HG02970 (cell line): ENCODE data around the gene FES.
A peak's percentile ranks its signal among the peaks of the same experiment; 100 is the strongest.
"Not testable (repeated sequence)": the region's sequence is repeated elsewhere in the genome, so short reads cannot be mapped to it uniquely, and the experiment has no call there.

ENCODE experiments used
- ATAC-seq: cut with Tn5 transposase; IDR thresholded peaks from one replicate; pipeline ENCODE4 v1.9.1; 2021; ENCODE audit warnings: mild to moderate bottlenecking, moderate library complexity, moderate number of reproducible peaks; ENCODE audit not compliant: unreplicated experiment, low FRiP score

Gene FES

DNA sequence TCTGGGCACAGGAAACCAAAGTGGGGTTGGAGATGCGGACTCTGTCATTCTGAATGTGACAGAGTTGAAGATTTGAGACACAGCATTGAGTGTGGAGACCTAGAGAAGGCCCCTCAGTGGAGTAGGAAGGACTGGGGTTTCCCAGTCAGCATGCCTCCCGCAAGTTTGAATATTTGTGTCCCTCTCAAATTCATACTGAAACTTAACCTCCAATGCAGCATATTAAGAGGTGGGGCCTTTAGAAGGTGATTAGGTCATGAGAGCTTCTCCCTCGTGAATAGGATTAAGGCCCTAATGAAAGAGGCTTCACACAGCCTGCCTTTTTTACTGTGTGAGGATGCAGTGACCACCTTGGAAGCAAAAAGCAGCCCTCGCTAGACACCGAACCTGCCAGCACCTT lies 40.1 kb downstream of the FES start:
- ATAC-seq, result no peak

DNA sequence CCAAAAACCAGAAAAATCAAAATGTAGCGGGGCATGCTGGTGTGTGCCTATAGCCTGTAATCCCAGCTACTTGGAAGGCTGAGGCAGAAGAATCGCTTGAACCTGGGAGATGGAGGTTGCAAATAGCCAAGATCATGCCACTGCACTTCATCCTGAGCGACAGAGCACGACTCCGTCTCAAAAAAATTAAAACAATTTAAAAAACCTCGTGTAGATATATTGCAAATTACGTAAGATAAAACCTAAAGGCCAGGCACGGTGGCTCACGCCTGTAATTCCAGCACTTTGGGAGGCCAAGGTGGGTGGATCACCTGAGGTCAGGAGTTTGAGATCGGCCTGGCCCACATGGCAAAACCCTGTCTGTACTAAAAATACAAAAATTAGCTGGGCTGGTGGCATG lies 42.5 kb downstream of the FES start:
- not testable (repeated sequence) for ATAC-seq

DNA sequence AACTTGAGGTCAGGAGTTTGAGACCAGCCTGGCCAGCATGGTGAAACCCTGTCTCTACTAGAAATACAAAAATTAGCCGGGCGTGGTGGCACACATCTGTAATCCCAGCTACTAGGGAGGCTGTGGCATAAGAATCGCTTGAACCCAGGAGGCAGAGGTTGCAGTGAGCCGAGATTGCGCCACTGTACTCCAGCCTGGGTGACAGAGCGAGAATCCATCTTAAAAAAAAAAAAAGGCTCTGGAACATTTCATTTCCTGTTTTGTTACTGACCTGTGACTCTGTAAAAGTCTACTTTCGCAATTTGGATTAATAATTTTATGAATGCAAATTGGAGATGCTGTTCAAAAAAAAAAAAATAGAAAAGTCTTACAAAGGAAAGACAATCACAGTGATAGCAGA lies 43.8 kb downstream of the FES start:
- ATAC-seq, result not testable (repeated sequence)

DNA sequence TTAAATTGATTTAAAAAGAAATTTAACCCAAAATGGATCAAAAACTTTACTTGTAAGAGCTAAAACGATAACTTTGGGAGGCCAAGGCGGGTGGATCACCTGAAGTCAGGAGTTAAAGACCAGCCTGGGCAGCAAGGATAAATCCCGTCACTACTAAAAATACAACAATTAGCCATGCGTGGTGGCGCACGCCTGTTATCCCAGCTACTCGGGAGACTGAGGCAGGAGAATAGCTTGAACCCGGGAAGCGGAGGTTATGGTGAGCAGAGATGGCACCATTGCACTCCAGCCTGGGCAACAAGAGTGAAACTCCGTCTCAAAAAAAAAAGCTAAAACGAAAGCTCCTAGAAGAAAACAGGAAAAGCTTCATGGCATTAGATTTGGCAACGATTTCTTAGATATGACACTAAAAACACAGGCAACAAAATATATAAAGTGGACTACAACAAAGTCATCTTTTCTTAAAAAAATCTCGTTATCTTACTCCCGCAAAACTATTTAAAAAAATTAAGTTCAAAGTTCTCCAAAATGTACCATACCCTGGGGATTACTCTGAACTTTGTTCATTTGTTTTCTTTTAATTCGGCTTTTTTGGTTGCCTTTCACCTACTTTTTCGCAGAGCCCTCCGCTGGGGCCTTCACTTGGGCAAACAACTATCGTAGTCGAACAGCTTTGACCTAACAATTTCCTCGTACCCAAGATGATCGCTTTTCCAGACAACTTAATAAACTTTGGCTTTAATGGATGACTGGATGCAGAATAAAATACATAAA lies 45.1 kb downstream of the FES start:
- ATAC-seq, result no peak

DNA sequence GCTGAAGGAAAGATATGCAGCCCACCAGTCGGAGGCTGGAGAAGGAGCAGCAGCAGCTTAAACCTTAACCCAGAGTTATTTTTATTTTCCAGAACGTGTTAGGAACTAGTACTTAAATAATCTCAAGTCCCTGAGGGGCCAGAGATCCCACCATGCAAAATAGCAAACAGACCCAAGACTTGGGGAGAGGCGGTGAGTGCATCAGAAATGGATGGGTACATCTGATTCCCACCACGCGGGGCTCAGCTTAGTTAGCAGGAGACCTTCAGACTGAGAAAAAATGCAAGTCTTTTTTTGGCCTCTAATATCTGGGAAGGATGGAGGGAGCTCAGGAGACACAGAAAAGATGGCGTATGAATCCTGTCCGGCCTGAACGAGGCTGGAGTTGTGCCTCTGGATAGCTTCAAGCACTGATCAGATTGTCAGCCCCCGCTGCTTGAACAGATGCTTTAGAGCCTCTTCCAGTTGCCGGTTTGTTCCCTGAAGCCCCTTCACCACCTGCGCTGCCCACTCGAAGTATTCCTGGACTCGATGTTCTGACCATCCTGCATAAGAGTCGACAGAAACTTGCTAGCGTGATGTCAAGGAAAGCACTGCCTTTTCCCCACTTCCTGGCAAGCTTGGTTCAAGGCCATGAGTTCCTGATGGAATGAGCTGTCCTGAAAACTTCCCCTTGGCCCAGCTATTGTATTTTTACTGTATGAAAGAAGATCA lies 46.7 kb downstream of the FES start:
- ATAC-seq, result no peak

DNA sequence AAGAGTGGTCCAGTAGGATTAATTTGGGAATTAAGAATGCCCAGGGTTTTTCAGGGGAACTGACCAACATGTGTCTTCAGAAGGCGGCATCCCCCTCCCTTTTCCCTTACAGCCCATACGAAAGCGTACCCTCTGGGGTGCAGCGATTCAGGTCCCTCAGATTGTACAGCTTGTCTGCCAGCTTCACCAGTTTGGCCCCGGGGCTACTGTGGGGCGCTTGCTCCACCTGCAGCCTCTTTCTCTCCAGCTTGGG lies 47.2 kb downstream of the FES start:
- no peak for ATAC-seq

DNA sequence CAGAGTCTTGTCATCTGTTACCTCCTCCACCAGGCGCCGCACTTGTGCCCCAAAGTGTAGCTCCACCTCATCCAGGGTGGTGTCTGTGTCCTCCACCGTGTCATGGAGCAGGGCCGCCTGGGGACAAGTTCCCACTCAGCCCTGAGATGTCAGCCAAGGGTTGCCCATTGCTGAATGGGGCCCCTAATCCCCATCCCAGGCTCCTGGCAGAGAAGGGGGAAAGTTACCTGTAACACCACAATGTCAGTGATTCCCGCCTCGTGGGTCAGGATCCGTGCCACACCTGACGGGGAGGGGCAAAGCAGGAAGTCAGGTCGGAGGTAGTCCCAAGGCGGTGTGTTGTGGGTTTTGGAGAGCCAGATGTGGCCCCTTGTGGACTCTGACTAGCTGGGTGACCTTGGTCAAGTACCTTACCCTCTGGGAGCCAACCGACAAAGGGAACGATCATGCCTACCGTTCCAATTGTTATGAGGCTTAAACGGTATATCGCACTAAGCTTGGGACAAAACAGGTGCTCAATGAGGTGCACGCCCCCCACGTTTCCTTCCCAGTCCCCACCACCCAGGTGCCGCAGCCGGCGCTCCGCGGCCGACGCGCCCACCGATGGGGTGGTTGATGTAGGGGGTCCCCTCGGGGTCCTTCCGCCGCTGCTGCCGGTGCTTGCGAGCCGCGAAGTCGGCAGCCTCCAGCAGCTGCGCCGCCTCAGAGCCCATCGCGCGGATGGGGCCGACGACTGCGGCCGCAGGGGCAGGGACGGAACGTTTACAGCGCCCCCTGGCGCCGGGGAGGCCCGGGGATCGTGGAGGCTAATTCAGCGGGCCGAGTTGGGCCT lies 47.7 kb downstream of the FES start, which contains the start of gene HDDC3:
HDDC3 (minus strand) TSS at position 722 of the 832 bp plus-strand sequence; CDS start at position 713, 9 bp downstream.
- ATAC-seq, result peak; percentile 36

DNA sequence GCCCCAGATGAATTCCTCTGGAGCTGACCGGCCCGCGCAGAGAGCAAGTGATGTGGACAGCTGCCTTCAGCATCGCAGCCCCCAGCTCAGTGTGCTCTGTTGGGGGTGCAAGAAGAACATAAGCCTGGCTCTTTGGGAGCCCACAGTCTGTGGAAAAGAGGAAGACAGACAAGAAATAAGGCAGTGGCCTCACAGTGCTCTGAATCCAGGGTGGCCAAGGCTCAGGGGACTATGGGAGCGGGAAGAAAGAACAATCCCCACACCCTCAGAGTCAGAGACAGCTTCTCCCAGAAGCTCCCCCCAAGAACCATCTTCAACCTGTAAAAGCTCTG lies 48.3 kb downstream of the FES start:
- no peak for ATAC-seq

DNA sequence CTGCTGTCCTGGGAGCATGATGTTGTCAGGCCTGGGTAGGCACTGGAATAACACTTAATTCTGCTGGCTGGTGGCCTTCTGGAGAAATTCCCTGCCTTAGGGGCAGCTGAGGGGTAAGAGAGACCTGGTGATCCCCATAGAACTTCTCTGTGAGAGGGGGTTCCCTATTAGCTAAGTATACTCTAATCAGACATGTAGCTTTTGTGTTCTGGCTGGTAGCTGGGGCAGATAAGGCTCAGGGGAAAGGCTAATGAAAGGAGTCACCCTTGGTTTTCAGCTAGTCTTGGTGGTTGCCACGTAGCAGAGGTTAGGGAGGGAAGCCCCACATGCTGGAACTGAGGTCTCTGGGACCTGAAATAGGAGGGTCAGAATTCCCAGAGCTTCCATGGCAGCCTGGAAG lies 49.0 kb downstream of the FES start:
- ATAC-seq, result no peak

DNA sequence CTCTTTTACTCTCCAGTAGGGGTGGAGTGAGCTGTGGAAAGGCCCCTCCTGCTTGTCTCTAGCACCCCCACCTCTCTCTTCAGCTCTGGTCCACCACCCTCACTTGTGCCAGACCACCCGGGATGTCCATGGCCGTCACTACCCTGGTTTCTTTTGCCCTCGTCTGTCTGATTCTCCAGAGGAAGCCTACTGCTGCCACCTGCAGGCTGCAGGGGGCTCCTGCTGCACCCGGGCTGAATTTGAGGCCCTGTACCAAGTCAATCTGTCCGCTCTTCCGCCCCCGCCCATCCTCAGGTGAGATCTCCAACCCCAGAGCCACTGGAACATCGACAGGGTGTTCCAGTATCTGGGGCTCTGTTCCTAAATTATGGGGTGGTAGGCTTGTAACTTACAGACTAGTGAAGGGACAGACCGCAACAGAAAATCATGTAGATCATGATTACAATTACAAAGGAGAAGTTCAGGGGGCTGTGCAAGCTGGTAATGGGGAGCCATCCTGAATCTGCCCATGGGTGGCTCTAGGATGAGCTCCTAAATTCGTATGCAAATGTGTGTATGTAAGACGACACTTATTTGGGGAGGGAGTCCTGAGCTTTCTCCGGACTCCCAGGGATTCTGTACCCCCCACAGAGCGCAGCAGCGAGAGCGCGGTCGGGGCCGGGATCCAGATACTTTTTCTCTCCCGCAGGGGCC lies 50.1 kb downstream of the FES start:
- no peak for ATAC-seq

DNA sequence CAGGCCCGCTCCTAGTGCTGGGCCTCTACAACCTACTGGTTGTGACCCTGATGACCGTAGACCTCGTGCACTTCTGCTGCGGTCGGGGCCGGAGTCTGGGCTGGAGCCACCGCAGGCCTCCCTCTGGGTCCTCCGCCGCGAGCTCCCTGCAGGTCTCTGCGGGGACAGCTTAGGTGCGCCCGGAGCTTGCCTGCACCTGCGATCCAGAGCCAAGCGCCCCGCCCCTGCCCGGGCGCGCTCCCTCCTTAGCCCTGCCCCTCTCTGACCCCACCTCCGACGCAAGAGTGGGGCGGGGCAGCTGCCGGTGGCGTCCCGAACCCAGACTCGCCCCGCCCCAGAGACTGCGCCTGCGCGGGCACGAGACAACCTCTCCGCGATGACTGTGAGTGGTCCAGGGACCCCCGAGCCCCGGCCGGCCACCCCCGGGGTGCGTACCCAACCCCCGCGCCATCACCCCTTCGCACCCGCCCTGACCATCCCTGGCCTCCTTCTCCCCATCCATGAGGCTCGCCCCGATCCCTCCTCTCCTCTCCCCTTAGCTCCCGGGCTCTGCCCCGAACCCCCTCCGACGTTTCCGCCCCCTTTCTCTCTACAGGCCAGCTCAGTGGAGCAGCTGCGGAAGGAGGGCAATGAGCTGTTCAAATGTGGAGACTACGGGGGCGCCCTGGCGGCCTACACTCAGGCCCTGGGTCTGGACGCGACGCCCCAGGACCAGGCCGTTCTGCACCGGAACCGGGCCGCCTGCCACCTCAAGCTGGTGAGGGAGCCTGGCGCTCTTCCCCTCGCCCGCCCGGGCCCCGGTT lies 50.8 kb downstream of the FES start, which contains the start of gene UNC45A:
UNC45A (plus strand) TSS at position 337 of the 803 bp plus-strand sequence; CDS start at position 377, 40 bp downstream.
- peak; percentile 67 for ATAC-seq

DNA sequence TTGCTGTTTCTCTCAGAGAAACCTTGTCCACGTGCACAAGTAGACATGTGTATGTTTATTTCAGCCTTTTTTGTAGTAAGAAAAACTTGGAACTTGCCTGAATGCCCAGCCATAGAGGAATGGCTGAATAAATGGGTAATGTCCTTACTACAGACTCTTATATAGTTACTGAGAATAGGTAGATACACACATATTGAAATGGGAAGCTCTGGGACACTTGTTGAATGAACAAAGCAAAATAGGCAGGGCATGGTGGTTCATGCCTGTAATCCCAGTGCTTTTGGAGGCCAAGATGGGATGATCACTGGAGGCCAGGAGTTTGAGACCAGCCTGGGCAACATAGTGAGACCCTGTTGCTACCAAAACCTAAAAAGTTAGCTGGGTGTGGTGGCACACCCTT lies 52.5 kb downstream of the FES start:
- ATAC-seq, result no peak

DNA sequence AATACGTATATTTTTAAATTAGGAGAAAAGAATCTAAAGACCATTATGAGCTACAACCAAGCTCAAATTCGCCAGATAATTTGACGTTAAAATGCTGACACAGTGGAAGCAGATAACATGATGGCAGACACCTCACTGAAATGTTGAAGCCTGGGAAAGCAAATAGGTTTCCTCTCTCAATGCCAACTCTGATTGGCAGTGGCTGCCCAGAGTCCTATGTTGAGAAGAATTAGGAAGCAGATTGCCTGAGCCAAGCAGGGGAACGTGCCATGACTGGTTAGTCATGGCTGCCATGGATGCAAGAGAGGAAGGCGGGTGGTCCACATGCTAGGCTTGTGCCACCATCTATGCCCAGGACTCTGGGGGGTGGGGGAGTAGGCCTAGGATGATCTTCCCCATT lies 54.0 kb downstream of the FES start:
- ATAC-seq, result no peak

DNA sequence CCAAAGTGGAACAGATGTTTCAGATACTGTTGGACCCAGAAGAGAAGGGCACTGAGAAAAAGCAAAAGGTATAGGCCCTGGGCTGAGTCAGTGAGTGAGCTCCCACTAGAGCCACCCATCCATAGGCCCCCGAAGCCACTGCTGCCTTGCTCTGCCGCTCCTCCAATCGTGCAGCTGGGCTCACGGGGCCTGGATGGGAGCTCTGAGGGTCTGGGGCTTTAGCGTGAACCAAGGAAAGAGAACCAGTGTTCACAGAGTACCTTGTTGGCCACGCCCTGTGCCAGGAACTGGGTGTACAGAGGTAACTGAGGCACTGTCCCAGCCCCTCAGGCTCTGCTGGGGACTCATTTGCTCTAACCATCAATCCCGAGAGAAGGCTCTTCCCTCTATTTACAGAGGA lies 55.5 kb downstream of the FES start:
- no peak for ATAC-seq

DNA sequence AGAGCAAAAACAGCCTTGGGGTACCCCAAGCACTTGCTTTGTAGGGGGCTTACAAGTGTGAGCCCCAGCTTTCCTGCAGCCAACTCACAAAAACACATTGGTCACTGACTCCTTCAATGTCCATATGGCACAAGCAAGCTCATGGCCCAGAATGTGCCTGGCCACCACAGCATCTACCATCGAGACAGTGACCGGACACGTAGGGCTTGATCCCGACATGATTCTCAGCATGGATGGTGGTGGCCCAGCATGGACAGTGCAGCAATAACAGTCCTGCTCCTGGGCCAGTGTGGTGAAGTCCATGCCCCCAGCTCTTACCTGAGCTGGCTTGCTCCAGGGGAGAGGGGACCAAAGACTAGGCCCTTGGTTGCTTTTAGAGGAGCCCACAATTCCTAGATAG lies 56.7 kb downstream of the FES start:
- no peak for ATAC-seq

DNA sequence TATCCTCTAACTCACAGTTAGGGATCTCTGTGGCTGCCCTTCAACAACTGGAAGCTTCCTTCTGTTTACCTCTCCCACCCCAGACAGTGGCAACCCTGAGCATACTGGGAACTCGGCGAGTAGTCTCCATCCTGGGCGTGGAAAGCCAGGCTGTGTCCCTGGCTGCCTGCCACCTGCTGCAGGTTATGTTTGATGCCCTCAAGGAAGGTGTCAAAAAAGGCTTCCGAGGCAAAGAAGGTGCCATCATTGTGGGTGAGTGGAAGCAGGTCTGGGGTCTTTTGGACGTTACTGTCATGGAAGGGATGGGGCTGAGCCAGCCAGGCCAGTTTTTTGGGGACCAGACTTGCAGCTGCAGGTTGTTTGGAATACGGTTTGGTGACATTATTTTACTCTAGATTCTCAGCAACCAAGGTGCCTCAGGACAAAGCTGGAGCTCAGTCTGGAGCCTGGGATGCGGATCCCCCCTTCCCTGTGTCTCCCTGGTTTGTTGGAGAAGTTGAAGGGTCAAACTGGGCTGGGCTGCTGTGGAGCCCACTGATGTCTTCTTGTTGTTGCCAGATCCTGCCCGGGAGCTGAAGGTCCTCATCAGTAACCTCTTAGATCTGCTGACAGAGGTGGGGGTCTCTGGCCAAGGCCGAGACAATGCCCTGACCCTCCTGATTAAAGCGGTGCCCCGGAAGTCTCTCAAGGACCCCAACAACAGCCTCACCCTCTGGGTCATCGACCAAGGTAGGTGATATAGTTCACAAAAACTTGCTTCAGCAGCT lies 58.2 kb downstream of the FES start:
- no peak for ATAC-seq

DNA sequence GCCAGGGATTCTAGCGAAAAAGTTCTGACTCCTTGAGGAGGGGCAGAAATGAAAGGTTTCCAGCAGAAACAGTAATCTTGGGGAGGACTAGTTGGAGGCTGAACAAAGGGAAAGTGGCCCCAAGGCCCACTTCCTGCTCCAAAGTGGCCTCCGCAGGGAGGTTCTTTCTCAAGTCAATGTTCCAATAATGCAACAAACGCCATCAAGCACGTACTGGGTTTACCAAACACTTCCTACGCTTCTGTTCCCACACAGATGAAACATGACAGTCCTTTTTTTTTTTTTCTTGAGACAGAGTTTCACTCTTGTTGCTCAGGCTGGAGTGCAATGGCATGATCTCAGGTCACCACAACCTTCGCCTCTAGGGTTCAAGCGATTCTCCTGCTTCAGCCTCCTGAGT lies 60.8 kb downstream of the FES start:
- no peak for ATAC-seq
